IMR-90 (cell line): ENCODE results near the gene ARX. TPM values are rescaled to one million over a fixed set of nuclear protein-coding genes. Genes with fewer than 3 reads are reported as not detected.

Experiments used
- ATAC-seq: fragments of 200-7000 bp; cut with Tn5 transposase; 2 replicates; pipeline ENCODE4 v1.9.1; 2020; ENCODE audit warnings: low read depth, mild to moderate bottlenecking, moderate library complexity
- BruUV-seq: library from RNA; stranded (reverse); fragments of 400-500 nt; replicated peaks from 2 replicates; lab custom pipeline; 2021; lab: Mats Ljungman, UMichigan
- CTCF ChIA-PET: fragments of 300-600 bp; formaldehyde crosslinking; extraction: SDS; loops from one replicate; lab custom pipeline; 2021; ENCODE audit warnings: antibody characterized with exemption; lab: Yijun Ruan, JAX
- POLR2A ChIA-PET: fragments of 300-600 bp; sonication (Branson Sonifier 250); formaldehyde crosslinking; loops from one replicate; lab custom pipeline; 2022; ENCODE audit warnings: antibody characterized with exemption; ENCODE audit not compliant: unreplicated experiment; lab: Charles Lee
- DNase-seq: peaks from one replicate; pipeline ENCODE4 v3.0.0; 2013
- H2AFZ ChIP-seq: replicated peaks from 2 replicates; pipeline ENCODE3; 2013; ENCODE audit warnings: low read length, mild to moderate bottlenecking; ENCODE audit not compliant: poor library complexity
- H2AK5ac ChIP-seq: 2 replicates; pipeline ENCODE4 v1.6.1; 2013; ENCODE audit warnings: low read depth, low read length, inconsistent platforms
- H2AK9ac ChIP-seq: replicated peaks from 2 replicates; pipeline ENCODE3; 2013; ENCODE audit warnings: mild to moderate bottlenecking, low read depth, low read length, moderate library complexity; ENCODE audit not compliant: poor library complexity
- H2BK120ac ChIP-seq: 2 replicates; pipeline ENCODE4 v1.6.1; 2013; ENCODE audit warnings: low read depth, low read length, inconsistent platforms
- H2BK15ac ChIP-seq: 3 replicates; pipeline ENCODE4 v1.6.1; 2013; ENCODE audit warnings: low read depth, low read length, inconsistent platforms
- H2BK20ac ChIP-seq: 2 replicates; pipeline ENCODE4 v1.6.1; 2013; ENCODE audit warnings: low read depth, mild to moderate bottlenecking, inconsistent platforms, low read length, moderate library complexity
- H2BK5ac ChIP-seq: 2 replicates; pipeline ENCODE4 v1.6.1; 2013; ENCODE audit warnings: mild to moderate bottlenecking, low read depth, low read length, inconsistent platforms; ENCODE audit not compliant: poor library complexity, severe bottlenecking
- H3K14ac ChIP-seq: replicated peaks from 2 replicates; pipeline ENCODE4 v1.6.1; 2013; ENCODE audit warnings: low read depth, low read length, inconsistent platforms
- H3K18ac ChIP-seq: 2 replicates; pipeline ENCODE4 v1.6.1; 2013; ENCODE audit warnings: low read depth, low read length, control low read depth
- H3K23ac ChIP-seq: 2 replicates; pipeline ENCODE4 v1.6.1; 2013; ENCODE audit warnings: low read depth, low read length, inconsistent platforms
- H3K27ac ChIP-seq: 2 replicates; pipeline ENCODE4 v1.5.1; 2013; ENCODE audit warnings: mild to moderate bottlenecking, control low read depth, low read length; ENCODE audit not compliant: insufficient read depth
- H3K27me3 ChIP-seq: 2 replicates; pipeline ENCODE4 v1.6.1; 2013; ENCODE audit warnings: low read length; ENCODE audit not compliant: control insufficient read depth, insufficient read depth
- H3K36me3 ChIP-seq: 2 replicates; pipeline ENCODE4 v1.6.1; 2013; ENCODE audit warnings: low read length, mixed read lengths; ENCODE audit not compliant: control insufficient read depth, insufficient read depth
- H3K4ac ChIP-seq: 2 replicates; pipeline ENCODE4 v1.6.1; 2013; ENCODE audit warnings: low read depth, low read length, inconsistent platforms
- H3K4me1 ChIP-seq: 2 replicates; pipeline ENCODE4 v1.6.1; 2013; ENCODE audit warnings: low read length, mixed read lengths; ENCODE audit not compliant: control insufficient read depth, insufficient read depth
- H3K4me2 ChIP-seq: 2 replicates; pipeline ENCODE4 v1.6.1; 2013; ENCODE audit warnings: low read depth, mild to moderate bottlenecking, control low read depth, low read length, moderate library complexity
- H3K4me3 ChIP-seq: 2 replicates; pipeline ENCODE4 v1.5.1; 2013; ENCODE audit warnings: low read depth, mild to moderate bottlenecking, control low read depth, low read length, moderate library complexity; ENCODE audit not compliant: insufficient read depth
- H3K56ac ChIP-seq: 2 replicates; pipeline ENCODE4 v1.6.1; 2013; ENCODE audit warnings: low read length, inconsistent platforms; ENCODE audit not compliant: insufficient read depth; ENCODE audit errors: extremely low read depth
- H3K79me1 ChIP-seq, 2 experiments: 2 replicates each; pipeline ENCODE4 v1.6.1; 2013; ENCODE audit warnings: low read length in 2 of 2, inconsistent platforms in 1 of 2, low read depth in 1 of 2
- H3K9ac ChIP-seq: 2 replicates; pipeline ENCODE4 v1.6.1; 2013; ENCODE audit warnings: low read depth, low read length, control low read depth
- H3K9me1 ChIP-seq: 2 replicates; pipeline ENCODE4 v1.6.1; 2013; ENCODE audit warnings: low read length, inconsistent platforms; ENCODE audit not compliant: insufficient read depth
- H3K9me3 ChIP-seq: 2 replicates; pipeline ENCODE4 v1.6.1; 2013; ENCODE audit warnings: low read length; ENCODE audit not compliant: control insufficient read depth, insufficient read depth
- H4K20me1 ChIP-seq: 2 replicates; pipeline ENCODE4 v1.6.1; 2013; ENCODE audit warnings: low read length, inconsistent platforms; ENCODE audit not compliant: insufficient read depth
- H4K5ac ChIP-seq: 2 replicates; pipeline ENCODE4 v1.6.1; 2013; ENCODE audit warnings: mild to moderate bottlenecking, low read depth, low read length, control low read depth
- H4K8ac ChIP-seq, 2 experiments: 2 replicates each; pipeline ENCODE4 v1.6.1; 2013; ENCODE audit warnings: low read depth in 2 of 2, low read length in 2 of 2, control low read depth in 1 of 2, inconsistent platforms in 1 of 2
- H4K91ac ChIP-seq: 2 replicates; pipeline ENCODE4 v1.6.1; 2013; ENCODE audit warnings: low read depth, low read length, inconsistent platforms; ENCODE audit not compliant: insufficient read depth
- BHLHE40 ChIP-seq: fragments of 150-350 bp; IDR thresholded peaks from 2 replicates; pipeline ENCODE4 v1.6.1; 2016; ENCODE audit warnings: mild to moderate bottlenecking, low read depth, low read length
- CEBPB ChIP-seq: IDR thresholded peaks from 2 replicates; pipeline ENCODE4 v1.6.1; 2012; ENCODE audit warnings: low read depth, low read length, improper control_type of control experiment
- FOS ChIP-seq: fragments of 150-350 bp; IDR thresholded peaks from 2 replicates; pipeline ENCODE4 v1.6.1; 2016; ENCODE audit warnings: low read depth, low read length
- MAFK ChIP-seq: IDR thresholded peaks from 2 replicates; pipeline ENCODE4 v1.6.1; 2012; ENCODE audit warnings: low read depth, low read length, improper control_type of control experiment
- MAZ ChIP-seq: IDR thresholded peaks from 2 replicates; pipeline ENCODE4 v1.6.1; 2012; ENCODE audit warnings: low read depth, mild to moderate bottlenecking, low read length, improper control_type of control experiment, moderate library complexity, borderline replicate concordance
- MXI1 ChIP-seq: IDR thresholded peaks from 2 replicates; pipeline ENCODE4 v1.6.1; 2012; ENCODE audit warnings: low read depth, mild to moderate bottlenecking, low read length, moderate library complexity, borderline replicate concordance
- RAD21 ChIP-seq: IDR thresholded peaks from 2 replicates; pipeline ENCODE4 v1.6.1; 2012; ENCODE audit warnings: low read length, improper control_type of control experiment
- RFX5 ChIP-seq: IDR thresholded peaks from 2 replicates; pipeline ENCODE4 v1.8.0; 2012; ENCODE audit warnings: low read depth, mild to moderate bottlenecking, low read length, moderate library complexity
- WGBS, 2 experiments: methylation state at CpG; one replicate each; pipeline versions ENCODE4 v1.1.5 to v1.1.7; 2013; ENCODE audit warnings: missing lambda C conversion rate in 2 of 2; ENCODE audit not compliant: insufficient read length in 1 of 2; ENCODE audit errors: extremely low coverage in 2 of 2; 5-methylcytosine and 5-hydroxymethylcytosine counted together
- dilution Hi-C: fragments of 300-500 bp; cut with HindIII; formaldehyde crosslinking; loops from one replicate; pipeline ENCODE4 v1.14.3; 2018; ENCODE audit warnings: low sequenced_read_pairs; ENCODE audit not compliant: unreplicated experiment
- in situ Hi-C: fragments of 300-500 bp; cut with MboI; formaldehyde crosslinking; loops from 3 replicates; pipeline ENCODE4 v1.14.3; 2019; ENCODE audit warnings: low sequenced_read_pairs, inconsistent platforms, mixed read lengths
- intact Hi-C: fragments of 100-400 bp; cut with micrococcal nuclease; formaldehyde crosslinking; loops from 2 replicates; pipeline ENCODE4 v1.10.0; 2022
- polyA plus RNA-seq, 3 experiments: library from polyadenylated mRNA; depleted of rRNA; stranded (reverse); fragments of >200 nt; gene quantifications; 2 replicates each; pipeline ENCODE4 v1.2.3, GENCODE V29; 2012; ENCODE audit warnings: low replicate concordance in 1 of 3
- total RNA-seq: library from RNA; depleted of rRNA; stranded (reverse); fragments of >200 nt; gene quantifications from 2 replicates; pipeline ENCODE4 v1.2.3, GENCODE V29; 2012
- TF ChIP-seq, protein P1 (sequence below): fragments of 150-350 bp; IDR thresholded peaks from 2 replicates; pipeline ENCODE4 v1.6.1; 2016; ENCODE audit warnings: low read depth, mild to moderate bottlenecking, low read length, moderate library complexity, borderline replicate concordance

ARX gene
- total and polyA plus RNA-seq, 2 of the 4 experiments (the other 2 are of a cell fraction): not detected

DNA sequence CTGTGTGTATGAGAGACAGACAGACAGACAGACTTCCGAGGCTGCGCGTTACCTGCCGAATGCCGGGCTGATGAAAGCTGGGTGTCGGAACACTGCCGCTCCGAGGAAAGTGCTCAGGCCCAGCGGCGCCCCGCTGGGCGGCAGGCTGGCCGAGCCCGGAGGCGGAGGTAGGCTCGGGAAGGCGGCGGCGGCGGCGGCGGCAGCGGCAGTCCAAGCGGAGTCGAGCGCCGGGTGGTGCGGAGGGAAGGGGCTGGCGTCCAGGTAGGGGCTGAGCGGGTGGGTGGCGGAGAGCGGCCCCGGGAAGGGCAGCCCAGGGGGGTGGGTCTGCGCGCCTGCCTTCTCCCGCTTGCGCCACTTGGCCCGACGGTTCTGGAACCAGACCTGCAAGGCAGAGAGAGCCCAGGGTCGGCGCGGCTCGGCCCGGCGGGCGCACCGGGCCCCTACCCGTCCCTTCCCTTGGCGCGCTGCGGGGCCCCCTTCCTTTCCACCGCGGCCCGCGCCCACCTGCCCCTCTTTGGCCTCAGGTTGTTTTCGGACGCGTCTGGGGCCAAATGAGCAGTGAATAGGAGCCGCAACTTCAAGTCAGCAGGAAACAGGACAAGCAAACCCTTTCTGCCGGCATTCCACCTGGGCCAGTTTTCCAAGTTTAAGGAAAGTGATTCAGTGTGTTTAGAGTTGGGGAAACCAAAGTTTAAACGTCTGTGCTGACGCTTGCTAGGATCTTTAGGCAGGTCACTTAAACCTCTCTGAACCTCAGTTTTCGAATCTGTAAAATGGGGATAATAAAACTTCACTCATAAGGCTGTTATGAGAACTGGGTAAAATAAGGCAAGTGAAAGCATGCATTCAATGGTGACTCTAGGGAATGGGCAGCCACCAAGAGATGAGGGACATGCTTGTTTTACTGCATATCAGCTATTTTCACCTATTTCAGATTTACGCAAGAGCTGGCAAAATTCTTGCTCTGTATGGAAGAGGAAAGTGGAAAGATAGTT, 8.4 kb downstream of the ARX start:
- H4K8ac ChIP-seq: no peak overlapping the region
- no peaks in the 10 kb centered on the region for H4K20me1 ChIP-seq
- dilution Hi-C loops (no loop called here), in situ Hi-C loops (no loop called here), intact Hi-C loops (no loop called here)
- no peaks in the 10 kb centered on the region for H3K79me1 ChIP-seq
- WGBS, 2 experiments: 11% methylated on average over 14 of the region's 64 CpGs; no CpG with 5 or more reads in 1 of the 2 experiments
- H3K27ac ChIP-seq: no peak overlapping the region
- no peak overlapping the region for H2AK9ac ChIP-seq
- no peak overlapping the region for H3K23ac ChIP-seq
- no peak overlapping the region for H3K9ac ChIP-seq
- H3K9me3 ChIP-seq: peaks cover 9% of the 10 kb centered on the region
- TF ChIP-seq RAD21: no peak
- TF ChIP-seq MAFK: no peak
- TF ChIP-seq FOS: no peak
- TF ChIP-seq, protein P1, sequence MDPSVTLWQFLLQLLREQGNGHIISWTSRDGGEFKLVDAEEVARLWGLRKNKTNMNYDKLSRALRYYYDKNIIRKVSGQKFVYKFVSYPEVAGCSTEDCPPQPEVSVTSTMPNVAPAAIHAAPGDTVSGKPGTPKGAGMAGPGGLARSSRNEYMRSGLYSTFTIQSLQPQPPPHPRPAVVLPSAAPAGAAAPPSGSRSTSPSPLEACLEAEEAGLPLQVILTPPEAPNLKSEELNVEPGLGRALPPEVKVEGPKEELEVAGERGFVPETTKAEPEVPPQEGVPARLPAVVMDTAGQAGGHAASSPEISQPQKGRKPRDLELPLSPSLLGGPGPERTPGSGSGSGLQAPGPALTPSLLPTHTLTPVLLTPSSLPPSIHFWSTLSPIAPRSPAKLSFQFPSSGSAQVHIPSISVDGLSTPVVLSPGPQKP: no peak
- no peak for TF ChIP-seq MAZ
- no peak for TF ChIP-seq BHLHE40
- TF ChIP-seq RFX5: no peak
- no peak for TF ChIP-seq MXI1
- TF ChIP-seq CEBPB: no peak
- H4K5ac ChIP-seq: no peak overlapping the region
- H3K4me3 ChIP-seq: no peak overlapping the region
- 0 out of 2 replicates have a peak overlapping the region, but pooled peaks have one; percentile 30 for H3K4me2 ChIP-seq
- H3K4me1 ChIP-seq: no peaks in the 10 kb centered on the region; the same call in 1 of the 2 replicates
- H2BK120ac ChIP-seq: no peak overlapping the region
- DNase-seq (no peak), ATAC-seq (no peak; the same call in 1 of the 2 replicates)
- BruUV-seq: no TSS peak
- peaks cover 89% of the 10 kb centered on the region for H3K27me3 ChIP-seq
- H3K9me1 ChIP-seq: no peaks in the 10 kb centered on the region
- H2BK20ac ChIP-seq: no peak overlapping the region
- POLR2A ChIA-PET: no interaction called here
- no peak overlapping the region for H3K18ac ChIP-seq
- H2BK15ac ChIP-seq: no peak overlapping the region
- no peak overlapping the region for H2AK5ac ChIP-seq
- no peak overlapping the region for H3K4ac ChIP-seq
- no peak overlapping the region for H3K14ac ChIP-seq
- CTCF ChIA-PET: no interaction called here
- no peak overlapping the region for H3K56ac ChIP-seq
- no peak overlapping the region for H4K91ac ChIP-seq
- H2AFZ ChIP-seq: no peak overlapping the region
- no peaks in the 10 kb centered on the region for H3K36me3 ChIP-seq
- H2BK5ac ChIP-seq: no peak overlapping the region
